ENCODE data around the gene FGGY.
"Not testable (repeated sequence)": the region's sequence is repeated elsewhere in the genome, so short reads cannot be mapped to it uniquely, and the experiment has no call there.

The FGGY gene

DNA sequence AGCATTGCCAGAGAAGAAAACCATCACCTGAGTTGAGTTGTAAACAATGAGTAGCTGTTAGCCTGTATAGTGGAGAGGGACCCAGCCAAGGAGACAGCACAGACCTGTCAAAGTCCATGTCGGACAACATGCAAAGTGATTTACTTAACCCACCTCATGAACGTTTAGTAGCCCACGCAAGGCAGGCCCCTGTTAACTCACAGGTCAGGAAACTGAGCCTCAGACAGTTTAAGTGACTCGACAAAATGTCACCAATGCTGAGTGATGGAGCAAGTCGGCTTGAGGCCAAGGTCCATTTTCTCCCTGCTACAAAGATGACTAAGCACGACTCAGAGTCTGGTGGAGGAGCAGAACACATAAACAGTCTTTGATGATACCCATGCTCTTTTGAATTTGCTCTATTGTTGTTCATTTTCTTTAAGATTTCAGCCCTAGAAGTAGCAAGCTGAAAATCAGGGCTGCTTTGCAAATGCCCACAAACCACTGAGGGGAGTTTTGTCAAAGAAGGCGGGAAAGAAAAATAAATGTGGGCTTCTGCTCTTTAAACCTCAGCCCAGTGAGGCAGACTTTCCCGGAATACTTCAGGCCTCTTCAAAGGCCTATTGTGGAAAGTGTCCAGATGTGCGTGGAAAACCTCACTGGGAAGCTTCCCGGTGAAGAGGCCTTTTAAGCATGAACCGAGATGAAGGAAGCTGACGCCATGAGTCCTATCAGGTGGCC, 434.0 kb downstream of the FGGY start:
- H3K4me3 ChIP-seq (ENCODE audit: low read depth, low read length), result no peak overlapping the region
- H3K27me3 ChIP-seq (ENCODE audit: insufficient read depth, low read depth, severe bottlenecking), result no peaks in the 10 kb centered on the region
- H3K9me3 ChIP-seq (ENCODE audit: severe bottlenecking), result no peaks in the 10 kb centered on the region
- DNase-seq, result no peak
- H3K27ac ChIP-seq, result no peak overlapping the region
- no peak for TF ChIP-seq CTCF (IDR thresholded peaks at IDR 0.05; ENCODE audit: low read depth, low read length)
- H3K36me3 ChIP-seq, result no peaks in the 10 kb centered on the region

DNA sequence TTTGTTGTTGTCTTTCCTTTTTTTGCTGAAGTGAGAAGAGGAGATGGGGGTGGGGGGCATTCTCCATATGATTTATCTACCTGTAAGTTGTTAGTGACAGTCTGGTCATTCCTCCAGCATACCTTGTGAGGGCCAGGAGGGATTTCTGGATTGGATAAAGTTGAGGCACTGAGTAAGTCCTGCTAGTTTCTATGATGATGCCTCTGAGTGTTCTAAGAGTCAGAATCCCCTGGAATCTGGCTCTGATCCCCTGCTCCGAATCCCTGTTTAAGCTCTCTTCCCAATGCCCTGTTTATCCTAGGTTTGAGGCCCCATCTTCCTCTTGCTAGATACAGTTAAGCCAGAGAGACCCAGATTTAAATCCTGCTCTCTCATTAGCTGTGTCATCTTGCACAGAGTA, 434.7 kb downstream of the FGGY start:
- peaks cover 2% of the 10 kb centered on the region for H3K9me3 ChIP-seq (ENCODE audit: severe bottlenecking)
- H3K36me3 ChIP-seq, result no peaks in the 10 kb centered on the region
- no peak for DNase-seq
- H3K27ac ChIP-seq, result no peak overlapping the region
- no peaks in the 10 kb centered on the region for H3K27me3 ChIP-seq (ENCODE audit: insufficient read depth, low read depth, severe bottlenecking)
- TF ChIP-seq CTCF (IDR thresholded peaks at IDR 0.05; ENCODE audit: low read depth, low read length), result no peak
- H3K4me3 ChIP-seq (ENCODE audit: low read depth, low read length), result no peak overlapping the region

GRCh38 chr1:59732214-59732955, 435.5 kb downstream of the FGGY start:
- Histone ChIP-seq H3K27ac (no peak overlapping the region), H3K4me3 (ENCODE audit: low read depth, low read length) (no peak overlapping the region), H3K9me3 (ENCODE audit: severe bottlenecking) (peaks cover 8% of the 10 kb centered on the region), H3K27me3 (ENCODE audit: insufficient read depth, low read depth, severe bottlenecking) (no peaks in the 10 kb centered on the region), H3K36me3 (no peaks in the 10 kb centered on the region)
- no peak for DNase-seq
- TF ChIP-seq CTCF (IDR thresholded peaks at IDR 0.05; ENCODE audit: low read depth, low read length), result no peak

DNA sequence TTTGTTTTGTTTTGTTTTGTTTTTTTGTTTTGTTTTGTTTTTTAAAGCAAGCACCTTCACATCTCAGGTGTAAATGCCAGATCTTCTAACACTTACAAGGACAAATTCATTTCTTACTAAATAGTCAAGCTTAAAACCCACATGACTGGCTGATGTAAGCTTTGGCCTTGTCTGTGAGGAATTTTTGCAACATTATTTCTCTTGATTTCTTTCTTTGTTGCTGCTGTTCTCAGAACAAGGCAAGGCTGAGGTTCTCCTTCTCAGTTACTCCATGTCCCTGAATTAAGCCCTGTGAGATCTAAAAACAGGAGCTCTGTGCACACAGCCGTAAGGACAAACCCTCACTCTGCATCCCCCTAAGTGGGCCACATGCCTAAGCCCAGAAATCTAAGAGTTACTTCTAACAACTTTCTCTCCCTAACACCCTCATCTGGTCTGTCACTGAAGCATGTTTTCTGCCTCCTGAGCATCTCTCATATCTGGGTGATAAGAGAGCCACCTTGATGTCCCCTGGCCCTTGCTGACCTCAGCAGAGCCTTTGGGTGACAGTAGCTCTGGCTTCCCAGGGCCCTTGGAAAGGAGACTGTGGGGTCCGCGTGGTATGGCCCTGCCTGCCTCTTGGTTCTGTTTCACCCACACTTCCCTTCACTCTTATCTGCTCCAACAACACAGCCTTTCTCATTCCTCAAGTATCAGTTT, 436.7 kb downstream of the FGGY start:
- Histone ChIP-seq H3K4me3 (ENCODE audit: low read depth, low read length) (no peak overlapping the region), H3K9me3 (ENCODE audit: severe bottlenecking) (peaks cover 8% of the 10 kb centered on the region), H3K27me3 (ENCODE audit: insufficient read depth, low read depth, severe bottlenecking) (no peaks in the 10 kb centered on the region), H3K27ac (no peak overlapping the region), H3K36me3 (no peaks in the 10 kb centered on the region)
- TF ChIP-seq CTCF (IDR thresholded peaks at IDR 0.05; ENCODE audit: low read depth, low read length), result no peak
- DNase-seq, result no peak

DNA sequence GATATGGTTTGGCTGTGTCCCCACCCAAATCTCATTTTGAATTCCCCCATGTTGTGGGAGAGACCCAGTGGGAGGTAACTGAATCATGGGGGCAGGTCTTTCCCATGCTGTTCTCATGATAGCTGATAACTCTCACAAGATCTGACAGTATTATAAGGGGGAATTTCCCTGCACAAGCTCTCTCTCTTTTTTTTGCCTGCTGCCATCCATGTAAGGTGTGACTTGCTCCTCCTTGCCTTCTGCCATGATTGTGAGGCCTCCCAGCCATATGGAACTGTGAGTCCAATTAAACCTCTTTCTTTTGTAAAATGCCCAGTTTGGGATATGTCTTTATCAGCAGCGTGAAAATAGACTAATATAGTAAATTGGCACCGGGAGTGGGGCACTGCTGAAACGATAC, 439.0 kb downstream of the FGGY start:
- not testable (repeated sequence) for H3K27ac ChIP-seq; H3K27me3 ChIP-seq (ENCODE audit: insufficient read depth, low read depth, severe bottlenecking); H3K9me3 ChIP-seq (ENCODE audit: severe bottlenecking); DNase-seq; H3K4me3 ChIP-seq (ENCODE audit: low read depth, low read length); H3K36me3 ChIP-seq

DNA sequence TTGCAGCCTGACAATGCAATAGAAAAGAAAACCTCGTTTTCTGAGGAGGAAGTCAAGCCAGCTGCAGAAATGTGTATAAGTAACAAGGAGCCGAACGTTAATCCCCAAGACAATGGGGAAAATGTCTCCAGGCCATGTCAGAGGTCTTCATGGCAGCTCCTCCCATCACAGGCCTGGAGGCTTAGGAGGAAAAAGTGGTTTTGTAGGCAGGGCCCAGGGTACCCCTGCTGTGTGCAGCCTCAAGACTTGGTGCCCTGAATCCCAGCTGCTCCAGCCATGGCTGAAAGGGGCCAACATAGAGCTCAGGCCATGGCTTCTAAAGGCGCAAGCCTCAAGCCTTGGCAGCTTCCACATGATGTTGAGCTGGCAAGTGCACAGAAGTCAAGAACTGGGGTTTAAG, 439.9 kb downstream of the FGGY start:
- H3K36me3 ChIP-seq, result no peaks in the 10 kb centered on the region
- no peak for DNase-seq
- H3K9me3 ChIP-seq (ENCODE audit: severe bottlenecking), result peaks cover 8% of the 10 kb centered on the region
- H3K27me3 ChIP-seq (ENCODE audit: insufficient read depth, low read depth, severe bottlenecking), result no peaks in the 10 kb centered on the region
- TF ChIP-seq CTCF (IDR thresholded peaks at IDR 0.05; ENCODE audit: low read depth, low read length), result no peak
- no peak overlapping the region for H3K27ac ChIP-seq
- H3K4me3 ChIP-seq (ENCODE audit: low read depth, low read length), result no peak overlapping the region
